Activated naive CD4-positive, alpha-beta T cell treated with anti-CD3 and anti-CD28 coated beads, Interleukin-2, amount 50 U/mL, for 24 hours (primary cell): ENCODE results near the gene PRKRA.
"Not testable (repeated sequence)": the region's sequence is repeated elsewhere in the genome, so short reads cannot be mapped to it uniquely, and the experiment has no call there.

Source experiments
- H3K27ac Mint-ChIP-seq: one replicate; pipeline ENCODE4 v1.8.0; 2021; ENCODE audit warnings: mild to moderate bottlenecking, mixed read lengths
- H3K27me3 Mint-ChIP-seq: one replicate; pipeline ENCODE4 v1.8.0; 2021; ENCODE audit warnings: mixed read lengths
- H3K36me3 Mint-ChIP-seq: one replicate; pipeline ENCODE4 v1.8.0; 2021; ENCODE audit warnings: mixed read lengths
- H3K4me1 Mint-ChIP-seq: one replicate; pipeline ENCODE4 v1.8.0; 2021; ENCODE audit warnings: mixed read lengths
- H3K4me3 Mint-ChIP-seq: one replicate; pipeline ENCODE4 v1.8.0; 2021; ENCODE audit warnings: mild to moderate bottlenecking, mixed read lengths
- H3K9me3 Mint-ChIP-seq: one replicate; pipeline ENCODE4 v1.8.0; 2021; ENCODE audit warnings: mixed read lengths

Gene PRKRA

DNA sequence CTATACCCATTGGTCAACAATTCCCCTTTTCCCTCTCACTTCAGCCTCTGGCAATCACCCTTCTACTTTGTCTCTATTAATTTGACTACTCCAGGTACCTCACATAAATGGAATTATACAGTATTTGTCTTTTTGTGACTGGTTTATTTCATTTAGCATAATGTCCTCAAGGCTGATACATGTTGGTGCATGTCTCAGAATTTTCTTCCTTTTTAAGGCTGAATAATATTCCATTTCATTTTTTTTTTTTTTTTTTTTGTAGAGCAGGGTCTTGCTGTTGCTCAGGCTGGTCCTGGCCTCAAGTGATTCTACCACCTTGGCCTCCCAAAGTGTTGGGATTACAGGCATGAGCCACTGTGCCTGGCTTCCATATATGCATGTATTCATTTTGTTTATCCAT, 25.5 kb upstream of the PRKRA start:
- Mint-ChIP-seq H3K27me3 (no peaks in the 10 kb centered on the region), H3K9me3 (no peaks in the 10 kb centered on the region), H3K4me3 (no peak overlapping the region), H3K27ac (no peak overlapping the region), H3K4me1 (peaks cover 20% of the 10 kb centered on the region), H3K36me3 (no peaks in the 10 kb centered on the region)

DNA sequence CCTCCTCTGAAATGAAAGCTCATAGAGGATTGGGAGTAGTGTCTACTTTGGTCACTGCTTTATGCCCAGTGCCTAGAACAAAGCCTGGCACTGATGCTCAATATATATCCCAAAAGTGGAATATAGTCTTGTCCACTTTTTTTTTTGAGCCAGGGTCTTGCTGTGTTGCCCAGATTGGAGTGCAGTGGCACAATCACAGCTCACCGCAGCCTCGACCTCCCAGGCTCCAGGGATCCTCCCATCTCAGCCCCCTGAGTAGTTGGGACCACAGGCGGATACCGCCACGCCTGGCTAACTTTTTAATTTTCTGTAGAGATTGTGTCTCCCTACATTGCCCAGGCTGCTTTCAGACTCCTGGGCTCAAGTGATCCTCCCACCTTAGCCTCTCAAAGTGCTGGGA, 23.6 kb upstream of the PRKRA start:
- H3K4me1 Mint-ChIP-seq, result peaks cover 12% of the 10 kb centered on the region
- H3K27me3 Mint-ChIP-seq, result no peaks in the 10 kb centered on the region
- no peak overlapping the region for H3K27ac Mint-ChIP-seq
- no peak overlapping the region for H3K4me3 Mint-ChIP-seq
- H3K9me3 Mint-ChIP-seq, result no peaks in the 10 kb centered on the region
- no peaks in the 10 kb centered on the region for H3K36me3 Mint-ChIP-seq

DNA sequence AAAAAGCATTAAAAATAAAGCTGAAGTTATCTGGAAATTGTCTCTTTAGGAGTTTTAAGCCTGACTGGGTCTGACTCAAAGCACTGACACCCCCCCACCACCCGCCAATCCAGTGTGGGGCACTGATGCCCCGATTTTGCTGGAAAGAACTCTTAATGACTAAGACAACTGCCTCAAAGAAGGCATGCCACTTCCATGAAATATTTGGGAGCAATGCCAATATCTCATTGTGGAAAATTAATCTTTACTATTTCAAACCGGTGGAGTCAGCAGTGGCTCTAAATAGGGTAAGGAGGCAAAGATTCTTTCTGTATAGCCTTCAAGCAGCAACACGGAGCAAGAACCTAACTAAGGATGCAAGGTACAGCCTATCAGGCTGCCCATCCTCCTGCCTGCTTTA, 23.0 kb upstream of the PRKRA start:
- no peak overlapping the region for H3K4me3 Mint-ChIP-seq
- no peaks in the 10 kb centered on the region for H3K9me3 Mint-ChIP-seq
- peaks cover 6% of the 10 kb centered on the region for H3K4me1 Mint-ChIP-seq
- H3K27ac Mint-ChIP-seq, result no peak overlapping the region
- no peaks in the 10 kb centered on the region for H3K27me3 Mint-ChIP-seq
- H3K36me3 Mint-ChIP-seq, result no peaks in the 10 kb centered on the region

DNA sequence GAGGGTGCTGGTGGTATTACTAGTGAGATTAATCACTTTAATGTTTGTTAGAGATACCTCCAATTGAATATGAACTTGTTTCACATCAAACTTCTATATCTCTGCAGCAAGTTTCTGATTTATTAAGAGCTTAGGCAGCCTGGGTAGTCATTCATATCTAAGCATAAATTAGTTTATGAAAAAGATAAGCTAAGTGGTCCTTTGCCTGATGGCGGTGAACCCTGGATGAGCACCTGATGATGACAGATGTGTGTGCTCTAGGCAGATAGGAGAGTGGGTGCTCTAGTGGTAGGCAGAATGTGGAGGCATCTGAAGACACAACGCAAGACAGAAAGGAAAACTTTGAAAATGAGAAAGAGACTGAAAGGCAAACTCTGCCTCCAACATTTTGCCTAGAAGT, 22.4 kb upstream of the PRKRA start:
- H3K9me3 Mint-ChIP-seq, result no peaks in the 10 kb centered on the region
- H3K4me1 Mint-ChIP-seq, result peaks cover 2% of the 10 kb centered on the region
- H3K27ac Mint-ChIP-seq, result no peak overlapping the region
- H3K36me3 Mint-ChIP-seq, result no peaks in the 10 kb centered on the region
- no peaks in the 10 kb centered on the region for H3K27me3 Mint-ChIP-seq
- H3K4me3 Mint-ChIP-seq, result no peak overlapping the region

DNA sequence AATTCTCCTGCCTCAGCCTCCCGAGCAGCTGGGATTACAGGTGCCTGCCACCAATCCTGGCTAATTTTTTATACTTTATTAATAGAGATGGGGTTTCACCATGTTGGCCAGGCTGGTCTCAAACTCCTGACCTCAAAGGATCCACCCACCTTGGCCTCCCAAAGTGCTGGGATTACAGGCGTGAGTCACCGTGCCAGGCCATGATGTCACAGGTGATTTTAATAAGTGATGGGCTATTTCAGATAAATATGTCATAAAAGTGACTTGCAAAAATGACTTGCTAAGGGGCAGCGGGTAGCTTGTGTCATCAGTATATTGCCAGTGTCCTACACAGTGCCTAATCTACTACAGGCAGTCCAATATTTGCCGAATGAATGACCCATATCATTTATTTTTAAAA, 20.3 kb upstream of the PRKRA start:
- H3K9me3 Mint-ChIP-seq, H3K27ac Mint-ChIP-seq, H3K4me1 Mint-ChIP-seq, H3K27me3 Mint-ChIP-seq, H3K36me3 Mint-ChIP-seq, H3K4me3 Mint-ChIP-seq: not testable (repeated sequence)

DNA sequence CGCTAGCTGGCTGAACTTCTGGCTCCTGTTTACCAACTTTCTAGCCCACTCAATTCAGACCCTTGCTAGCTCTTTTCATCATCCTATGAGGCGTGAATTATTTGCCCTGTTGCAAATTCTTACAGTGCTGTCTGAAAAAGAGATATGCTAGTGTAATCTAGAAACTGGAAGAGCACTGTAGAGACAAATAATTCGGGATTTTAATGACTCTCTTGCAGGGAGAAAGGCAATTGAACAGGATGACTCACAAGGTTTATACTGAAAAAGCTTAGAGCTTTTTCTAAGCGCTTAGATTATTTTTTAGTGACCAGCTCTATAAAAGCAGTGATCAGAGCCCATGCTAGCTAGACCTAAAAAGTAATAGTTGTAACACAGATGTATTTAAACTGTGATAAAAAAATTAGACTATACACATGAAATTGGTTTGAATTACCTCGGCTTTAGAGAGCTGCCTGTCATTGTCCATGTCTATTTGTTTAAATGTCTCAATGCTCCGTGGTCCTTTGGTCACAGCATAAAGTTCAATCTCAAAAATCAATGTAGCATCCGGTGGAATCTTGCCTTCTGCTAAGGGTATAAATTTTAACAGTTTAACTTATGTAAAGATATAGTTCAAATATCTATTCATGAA, 18.4 kb upstream of the PRKRA start:
- no peak overlapping the region for H3K4me3 Mint-ChIP-seq
- H3K4me1 Mint-ChIP-seq, result no peaks in the 10 kb centered on the region
- H3K9me3 Mint-ChIP-seq, result no peaks in the 10 kb centered on the region
- H3K27ac Mint-ChIP-seq, result no peak overlapping the region
- peaks cover 4% of the 10 kb centered on the region for H3K36me3 Mint-ChIP-seq
- H3K27me3 Mint-ChIP-seq, result no peaks in the 10 kb centered on the region

DNA sequence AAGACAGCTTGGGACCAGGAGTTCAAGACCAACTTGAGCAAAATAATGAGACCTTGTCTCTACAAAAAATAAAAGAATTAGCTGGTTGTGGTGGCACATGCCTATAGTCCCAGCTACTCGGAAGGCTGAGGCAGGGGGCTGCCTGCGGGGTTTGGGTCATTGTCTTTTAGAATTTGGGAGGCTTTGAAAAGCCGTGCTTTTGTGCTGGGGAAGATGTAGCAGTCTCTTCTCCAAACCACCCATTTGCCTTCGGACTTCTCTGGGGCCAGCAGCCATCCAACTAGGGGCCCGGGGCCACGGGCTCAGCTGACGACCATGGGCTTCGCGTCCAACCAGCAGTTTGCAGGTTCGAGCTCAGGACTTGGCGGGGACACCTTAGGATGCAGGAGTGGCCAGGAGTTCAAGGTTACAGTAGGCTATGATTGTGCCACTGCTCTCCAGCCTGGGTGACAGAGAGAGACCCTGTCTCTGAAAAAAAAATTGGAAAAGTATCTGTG, 6.5 kb upstream of the PRKRA start:
- Mint-ChIP-seq H3K9me3 (no peaks in the 10 kb centered on the region), H3K27ac (no peak overlapping the region), H3K27me3 (no peaks in the 10 kb centered on the region), H3K4me3 (no peak overlapping the region), H3K36me3 (no peaks in the 10 kb centered on the region), H3K4me1 (no peaks in the 10 kb centered on the region)

DNA sequence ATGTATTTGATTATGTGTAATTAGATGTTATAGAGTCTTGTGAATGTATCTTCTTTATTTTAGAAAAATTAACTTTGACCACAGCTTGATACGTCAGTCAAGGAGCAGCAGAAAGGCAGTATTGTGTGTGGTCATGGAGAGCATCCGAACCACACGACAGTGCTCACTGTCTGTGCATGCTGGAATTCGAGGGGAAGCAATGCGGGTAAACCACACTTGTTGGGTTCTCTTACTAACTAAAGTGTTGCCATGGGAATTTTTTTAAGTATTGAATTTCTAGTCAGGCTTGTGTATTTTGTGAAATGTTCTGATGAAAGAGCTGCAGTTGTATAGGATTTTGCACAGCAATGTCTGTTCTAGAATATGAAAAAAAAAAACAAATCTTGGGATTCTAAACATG, 5.0 kb upstream of the PRKRA start:
- no peak overlapping the region for H3K27ac Mint-ChIP-seq
- H3K27me3 Mint-ChIP-seq, result no peaks in the 10 kb centered on the region
- H3K36me3 Mint-ChIP-seq, result no peaks in the 10 kb centered on the region
- no peaks in the 10 kb centered on the region for H3K9me3 Mint-ChIP-seq
- H3K4me3 Mint-ChIP-seq, result no peak overlapping the region
- H3K4me1 Mint-ChIP-seq, result peaks cover 4% of the 10 kb centered on the region

DNA sequence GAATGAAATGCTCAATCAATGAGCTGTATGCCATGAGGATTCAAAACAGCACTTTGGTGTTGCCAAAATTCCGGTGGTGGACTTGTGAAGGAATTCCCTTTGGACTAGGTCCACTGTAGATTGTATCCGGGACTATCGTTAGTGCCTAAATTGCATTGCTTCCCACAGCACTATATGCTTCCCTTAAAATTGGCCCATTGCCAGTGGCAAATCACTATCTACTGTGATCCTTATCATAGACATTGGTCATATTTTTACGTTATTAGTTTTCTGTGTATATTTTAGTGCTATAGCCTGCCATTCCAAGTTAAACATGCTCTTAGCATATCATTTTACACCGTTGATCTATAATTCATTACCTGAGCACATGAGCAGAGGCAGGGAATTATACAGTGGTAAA, 1.9 kb upstream of the PRKRA start:
- H3K9me3 Mint-ChIP-seq, result no peaks in the 10 kb centered on the region
- peaks cover 11% of the 10 kb centered on the region for H3K36me3 Mint-ChIP-seq
- peaks cover 25% of the 10 kb centered on the region for H3K4me1 Mint-ChIP-seq
- H3K27me3 Mint-ChIP-seq, result no peaks in the 10 kb centered on the region
- H3K4me3 Mint-ChIP-seq, result no peak overlapping the region
- no peak overlapping the region for H3K27ac Mint-ChIP-seq

DNA sequence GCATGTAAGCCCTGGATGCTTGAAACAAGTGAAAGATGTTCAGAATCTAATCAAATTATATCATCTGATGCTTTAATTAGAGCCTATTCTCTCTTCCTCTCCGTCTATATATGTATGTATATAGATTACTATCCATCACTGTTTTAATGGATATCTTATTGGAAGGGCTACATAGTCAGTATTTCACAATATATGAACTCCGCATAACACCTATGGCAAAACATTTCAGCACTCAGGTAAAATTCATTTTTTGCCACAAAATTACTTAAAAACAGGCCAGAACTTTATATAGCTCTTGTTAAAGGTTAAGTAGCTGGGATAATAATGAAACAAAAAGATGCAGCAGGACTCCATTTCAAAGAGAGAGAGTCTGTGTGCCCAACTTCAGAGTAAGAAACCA, 1.4 kb upstream of the PRKRA start:
- Mint-ChIP-seq H3K36me3 (peaks cover 12% of the 10 kb centered on the region), H3K4me3 (peak overlapping the region; percentile 94), H3K27me3 (no peaks in the 10 kb centered on the region), H3K27ac (peak overlapping the region; percentile 41), H3K9me3 (no peaks in the 10 kb centered on the region), H3K4me1 (peaks cover 26% of the 10 kb centered on the region)

DNA sequence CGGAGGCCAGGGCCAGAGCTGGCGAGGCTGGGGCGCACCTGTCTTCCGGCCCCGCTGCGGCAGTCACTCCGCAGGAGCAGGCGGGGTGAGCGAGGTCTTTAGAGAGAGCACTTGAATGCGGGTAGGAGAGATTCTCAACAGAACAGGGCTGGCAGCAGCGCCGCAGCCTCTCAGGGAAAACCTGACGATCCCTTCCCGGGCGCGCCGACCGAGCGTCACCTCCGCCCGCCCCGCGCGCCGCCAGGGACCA, 526 bp downstream of the PRKRA start:
- Mint-ChIP-seq H3K27ac (peak overlapping the region; percentile 96), H3K36me3 (peaks cover 12% of the 10 kb centered on the region), H3K27me3 (no peaks in the 10 kb centered on the region), H3K9me3 (no peaks in the 10 kb centered on the region), H3K4me1 (peaks cover 29% of the 10 kb centered on the region), H3K4me3 (peak overlapping the region; percentile 93)

DNA sequence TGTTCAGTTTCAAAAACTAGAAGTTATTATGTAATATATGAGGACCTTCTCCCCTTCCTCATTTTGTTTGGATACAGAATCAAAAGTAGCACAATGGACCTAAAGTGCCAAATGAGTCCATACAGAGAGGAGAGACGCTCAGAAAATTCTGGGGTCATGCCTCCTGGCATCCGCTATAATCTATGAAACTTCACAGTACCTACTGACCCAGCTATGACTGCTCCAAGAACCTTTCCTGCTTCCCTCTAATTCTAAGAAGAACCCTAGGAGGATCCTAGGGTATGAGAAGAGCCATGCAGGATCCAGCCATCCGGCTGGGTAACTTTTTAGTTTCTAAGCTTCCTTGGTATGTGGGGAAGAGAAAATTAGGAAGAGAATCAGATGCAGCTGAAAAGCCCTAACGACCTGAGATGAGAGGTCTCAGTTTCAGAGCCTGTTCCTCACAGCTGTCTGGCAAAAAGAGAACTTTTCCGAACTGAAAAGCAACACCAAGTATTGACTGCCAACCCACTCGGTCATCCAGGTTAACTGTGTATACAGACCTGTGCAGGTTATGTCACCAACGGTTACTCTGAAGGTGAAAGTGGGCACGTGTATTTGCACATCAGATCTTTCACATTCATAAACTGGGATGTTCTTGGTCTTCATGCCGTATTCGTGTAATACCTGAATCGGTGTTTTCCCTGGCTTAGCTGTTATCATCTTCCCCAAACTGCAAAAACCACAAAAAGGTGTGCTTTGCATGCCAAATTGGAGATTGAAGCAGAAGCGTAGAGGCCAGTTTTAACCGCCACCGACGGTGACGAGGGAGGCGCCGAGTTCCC, 1.1 kb downstream of the PRKRA start:
- H3K4me3 Mint-ChIP-seq, result peak overlapping the region; percentile 93
- H3K9me3 Mint-ChIP-seq, result no peaks in the 10 kb centered on the region
- peaks cover 15% of the 10 kb centered on the region for H3K36me3 Mint-ChIP-seq
- H3K27me3 Mint-ChIP-seq, result no peaks in the 10 kb centered on the region
- peak overlapping the region; percentile 96 for H3K27ac Mint-ChIP-seq
- peaks cover 34% of the 10 kb centered on the region for H3K4me1 Mint-ChIP-seq

DNA sequence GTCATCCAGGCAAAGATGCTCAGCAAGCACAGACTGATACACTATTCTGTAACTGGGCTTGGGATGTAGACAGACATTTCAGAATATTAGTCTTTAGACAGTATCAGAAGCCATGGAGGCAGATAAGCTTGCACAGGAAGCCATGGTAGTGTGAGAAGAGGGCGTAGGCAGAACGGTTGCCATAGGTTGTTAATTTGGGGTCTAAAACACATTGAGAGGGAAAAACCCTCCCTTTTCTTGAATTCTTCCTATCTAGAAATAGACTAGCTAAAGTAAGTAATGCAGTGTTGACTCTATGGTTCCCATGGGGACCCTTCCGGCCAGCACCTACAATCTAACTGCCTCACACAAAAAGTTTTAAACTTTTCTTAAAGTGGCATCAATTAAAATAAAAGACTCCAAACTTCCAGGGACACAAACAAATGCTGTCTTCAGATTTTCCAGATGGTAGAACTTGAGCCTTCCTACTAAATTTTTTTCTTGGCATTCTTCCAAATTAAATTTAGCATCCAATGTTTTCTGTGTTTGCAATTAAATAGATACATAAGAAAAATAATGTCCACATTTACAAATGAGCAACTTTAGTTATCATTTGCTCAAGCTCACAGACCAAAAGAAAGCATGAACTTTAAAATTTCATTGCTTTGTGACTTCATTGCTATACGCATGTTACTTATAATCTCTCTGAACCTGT, 1.9 kb downstream of the PRKRA start:
- Mint-ChIP-seq H3K27ac (peak overlapping the region; percentile 72), H3K9me3 (no peaks in the 10 kb centered on the region), H3K36me3 (peaks cover 17% of the 10 kb centered on the region), H3K4me1 (peaks cover 40% of the 10 kb centered on the region), H3K27me3 (no peaks in the 10 kb centered on the region), H3K4me3 (peak overlapping the region; percentile 93)

DNA sequence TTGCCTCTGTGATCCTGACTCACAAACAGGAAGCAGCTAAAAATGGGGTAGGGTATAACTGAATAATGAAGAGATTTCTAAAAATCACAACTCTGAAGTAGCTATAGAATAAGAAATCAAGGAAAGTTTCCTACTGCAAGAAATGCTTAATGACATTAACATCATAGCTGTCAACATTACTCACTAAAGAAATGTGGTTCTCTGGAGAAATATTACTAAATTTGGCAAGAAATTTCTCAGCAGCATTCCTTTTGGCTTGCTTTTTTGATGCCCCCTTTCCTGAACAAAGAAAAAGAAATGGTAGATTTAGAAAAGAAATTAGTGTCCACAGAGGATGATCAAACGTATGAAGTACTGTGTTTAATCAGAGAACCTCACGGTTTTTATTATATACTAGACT, 9.5 kb downstream of the PRKRA start:
- Mint-ChIP-seq H3K27ac (peak overlapping the region; percentile 60), H3K27me3 (no peaks in the 10 kb centered on the region), H3K36me3 (peaks cover 29% of the 10 kb centered on the region), H3K4me1 (peaks cover 18% of the 10 kb centered on the region), H3K4me3 (no peak overlapping the region), H3K9me3 (no peaks in the 10 kb centered on the region)

DNA sequence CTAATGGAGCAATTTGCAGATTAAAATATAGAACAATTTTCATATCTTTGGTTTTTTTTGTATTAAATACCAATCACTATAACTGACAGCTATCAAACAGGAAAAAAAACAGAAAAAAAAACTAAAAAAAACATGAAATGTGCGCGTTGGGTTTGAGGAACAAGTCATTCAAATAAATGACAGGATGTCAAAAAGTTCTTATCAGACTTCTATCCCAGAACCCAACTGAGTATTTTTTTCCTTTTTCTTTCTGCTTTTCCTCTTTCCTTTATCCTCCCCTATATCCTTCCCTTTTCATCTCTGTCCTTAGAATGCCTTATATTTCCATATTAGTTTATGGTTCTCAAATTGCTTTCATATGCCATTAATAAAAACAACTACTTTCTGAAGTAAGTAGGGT, 14.3 kb downstream of the PRKRA start:
- Mint-ChIP-seq H3K36me3 (peaks cover 31% of the 10 kb centered on the region), H3K9me3 (no peaks in the 10 kb centered on the region), H3K27ac (no peak overlapping the region), H3K27me3 (no peaks in the 10 kb centered on the region), H3K4me1 (peaks cover 6% of the 10 kb centered on the region), H3K4me3 (no peak overlapping the region)

DNA sequence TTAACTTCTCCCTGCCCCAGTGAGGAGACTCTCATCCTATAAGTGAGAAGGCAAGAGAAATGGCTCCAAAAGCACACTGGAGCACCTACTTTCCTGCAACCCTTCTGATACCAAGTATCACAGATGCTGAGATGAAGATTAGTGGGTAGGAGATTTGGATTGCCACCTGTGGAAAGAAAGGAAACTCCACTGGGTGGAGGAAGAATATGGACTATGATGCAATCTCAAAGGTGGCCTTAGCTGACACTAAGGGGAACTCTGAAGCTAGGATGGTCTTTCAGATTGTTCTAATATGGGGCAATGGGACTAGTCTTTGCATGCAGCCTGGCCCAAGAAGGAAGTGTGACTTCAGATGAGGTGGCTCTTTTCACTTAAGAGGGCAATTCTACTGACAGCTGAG, 21.6 kb downstream of the PRKRA start:
- Mint-ChIP-seq H3K4me3 (no peak overlapping the region), H3K27ac (no peak overlapping the region), H3K4me1 (no peaks in the 10 kb centered on the region), H3K27me3 (no peaks in the 10 kb centered on the region), H3K36me3 (peaks cover 37% of the 10 kb centered on the region), H3K9me3 (peaks cover 4% of the 10 kb centered on the region)
